Right renal pelvis (tissue), 4 donors: ENCODE data around the gene LBH. TPM values are rescaled to one million over a fixed set of nuclear protein-coding genes. Genes with fewer than 3 reads are reported as not detected.

Source experiments
- DNase-seq, 4 donors: peaks; one replicate each; pipeline ENCODE4 v3.0.0-alpha.2; 2013; ENCODE audit warnings: low read depth in 4 of 4, low spot score in 3 of 4, missing footprints in 1 of 4
- polyA plus RNA-seq, 4 donors: library from polyadenylated mRNA; unstranded; fragments of 120-200 nt; gene quantifications; one replicate each; pipeline ENCODE4 v1.2.1, GENCODE V29; 2013; ENCODE audit not compliant: insufficient read length in 4 of 4

LBH gene
- polyA plus RNA-seq, 4 donors, result 106 to 126 (median 113) TPM

DNA sequence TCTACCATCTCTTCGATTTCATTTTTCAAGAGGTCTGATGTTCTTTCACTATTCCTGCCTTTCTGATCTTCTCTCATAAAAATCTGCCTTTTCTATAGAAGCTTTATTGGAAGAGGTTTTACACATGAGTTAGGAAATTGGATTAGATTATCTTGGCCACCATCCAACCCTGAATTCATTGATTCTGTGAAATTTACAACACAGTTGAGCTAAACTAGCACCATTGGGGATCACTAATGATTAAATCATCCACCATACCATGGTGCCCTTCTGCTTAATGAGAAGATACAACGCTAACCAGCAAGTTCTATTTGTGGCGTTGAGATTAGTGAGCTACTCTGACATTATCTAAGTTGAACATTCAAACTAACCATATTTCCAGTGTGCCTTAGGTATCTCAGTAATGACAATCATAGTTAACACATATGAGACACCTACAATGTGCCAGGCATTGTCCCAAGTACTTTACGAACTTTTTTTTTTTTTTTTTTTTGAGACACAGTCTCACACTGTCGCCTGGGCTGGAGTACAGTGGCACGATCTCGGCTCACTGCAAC is 17.3 kb upstream of the LBH start:
- DNase-seq, result no peak

DNA sequence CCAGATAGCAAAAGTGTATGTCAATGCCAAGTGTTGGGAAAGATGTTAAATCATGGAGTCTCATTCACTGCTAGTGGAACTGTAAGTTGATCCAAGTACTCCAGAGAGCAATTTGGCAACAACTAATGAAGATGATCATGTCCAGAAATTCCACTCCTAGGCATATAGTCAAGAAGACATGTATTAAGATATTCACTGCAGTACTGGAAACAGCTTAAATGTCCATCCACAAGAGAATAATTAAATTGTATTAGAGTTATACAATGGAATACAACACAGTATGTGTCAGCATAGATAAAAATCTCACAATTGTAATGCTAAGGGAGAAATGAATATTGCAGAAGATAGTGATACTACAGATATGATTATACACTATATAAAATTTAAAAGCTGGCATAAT is 15.2 kb upstream of the LBH start:
- DNase-seq, result no peak

DNA sequence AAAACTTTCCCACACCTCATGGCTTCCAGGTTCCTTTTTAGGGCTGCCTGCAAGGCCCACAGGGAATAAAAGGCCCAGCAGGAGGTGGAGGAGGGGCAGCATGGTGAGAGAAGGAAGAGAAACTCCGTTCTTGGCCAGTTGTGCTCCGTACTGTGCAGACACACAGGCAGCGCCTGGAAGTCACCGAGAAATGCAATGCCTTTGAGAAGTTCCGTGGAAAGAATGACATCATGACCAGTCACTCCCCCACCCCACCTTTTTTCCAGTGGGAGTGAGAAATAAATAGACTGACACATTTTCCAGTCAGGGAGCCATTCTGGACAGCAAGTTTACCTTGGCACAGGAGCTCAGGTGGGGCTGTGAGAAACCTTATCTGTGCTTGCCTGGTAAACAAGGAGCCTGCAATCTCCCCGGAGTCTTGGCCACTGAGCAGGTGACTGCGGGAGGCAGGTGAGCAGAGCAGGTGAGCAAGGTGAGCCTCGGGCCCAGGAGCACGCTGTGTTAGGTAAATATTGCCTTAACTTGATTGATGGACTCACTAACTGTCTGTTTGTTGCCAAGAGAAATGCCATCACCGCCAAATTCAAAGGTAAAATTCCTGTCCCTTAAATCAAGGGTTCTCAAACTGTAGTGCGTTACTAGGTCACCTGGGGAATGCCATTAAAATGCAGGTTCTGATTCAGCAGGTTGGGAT is 13.5 kb upstream of the LBH start:
- DNase-seq, result peak in 1 of 4 donors; percentile 28

DNA sequence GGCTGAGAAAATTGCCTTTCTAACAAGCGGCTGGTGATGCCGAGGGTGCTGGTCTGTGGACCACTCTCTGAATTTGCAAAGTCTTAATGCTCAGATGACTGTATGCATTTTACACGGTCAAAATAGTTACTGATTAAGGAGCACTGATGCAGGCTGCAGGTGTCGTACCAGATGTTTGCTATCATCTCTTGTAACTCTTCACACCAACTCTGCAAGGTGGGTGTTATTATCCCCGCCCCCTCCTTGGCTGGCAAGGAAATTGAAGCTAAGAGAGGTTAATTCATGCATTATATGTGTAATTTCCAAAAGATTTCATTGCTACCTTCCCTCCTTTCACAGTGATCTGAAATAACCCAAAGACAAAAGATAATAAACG is 13.0 kb upstream of the LBH start:
- DNase-seq, result no peak

DNA sequence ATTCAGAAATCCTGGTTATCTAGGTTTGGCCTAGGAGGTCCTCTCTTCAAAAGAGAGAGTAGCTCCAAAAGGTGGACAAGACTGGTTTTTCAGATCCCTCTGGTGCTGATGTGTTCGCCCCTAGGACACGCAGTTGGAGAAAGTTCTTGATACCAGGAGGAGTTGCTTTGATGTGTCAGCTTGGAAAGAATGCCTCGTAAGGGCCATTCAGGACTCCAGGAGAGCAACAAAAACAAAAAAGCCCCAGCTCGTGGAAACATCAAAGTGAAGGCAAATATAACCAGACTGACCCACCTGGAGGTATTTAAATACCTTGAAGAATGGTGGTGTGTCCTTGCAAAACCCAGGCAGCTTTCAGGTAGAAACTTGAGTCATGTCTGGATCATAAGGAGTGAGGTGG is 12.5 kb upstream of the LBH start:
- DNase-seq, result no peak

DNA sequence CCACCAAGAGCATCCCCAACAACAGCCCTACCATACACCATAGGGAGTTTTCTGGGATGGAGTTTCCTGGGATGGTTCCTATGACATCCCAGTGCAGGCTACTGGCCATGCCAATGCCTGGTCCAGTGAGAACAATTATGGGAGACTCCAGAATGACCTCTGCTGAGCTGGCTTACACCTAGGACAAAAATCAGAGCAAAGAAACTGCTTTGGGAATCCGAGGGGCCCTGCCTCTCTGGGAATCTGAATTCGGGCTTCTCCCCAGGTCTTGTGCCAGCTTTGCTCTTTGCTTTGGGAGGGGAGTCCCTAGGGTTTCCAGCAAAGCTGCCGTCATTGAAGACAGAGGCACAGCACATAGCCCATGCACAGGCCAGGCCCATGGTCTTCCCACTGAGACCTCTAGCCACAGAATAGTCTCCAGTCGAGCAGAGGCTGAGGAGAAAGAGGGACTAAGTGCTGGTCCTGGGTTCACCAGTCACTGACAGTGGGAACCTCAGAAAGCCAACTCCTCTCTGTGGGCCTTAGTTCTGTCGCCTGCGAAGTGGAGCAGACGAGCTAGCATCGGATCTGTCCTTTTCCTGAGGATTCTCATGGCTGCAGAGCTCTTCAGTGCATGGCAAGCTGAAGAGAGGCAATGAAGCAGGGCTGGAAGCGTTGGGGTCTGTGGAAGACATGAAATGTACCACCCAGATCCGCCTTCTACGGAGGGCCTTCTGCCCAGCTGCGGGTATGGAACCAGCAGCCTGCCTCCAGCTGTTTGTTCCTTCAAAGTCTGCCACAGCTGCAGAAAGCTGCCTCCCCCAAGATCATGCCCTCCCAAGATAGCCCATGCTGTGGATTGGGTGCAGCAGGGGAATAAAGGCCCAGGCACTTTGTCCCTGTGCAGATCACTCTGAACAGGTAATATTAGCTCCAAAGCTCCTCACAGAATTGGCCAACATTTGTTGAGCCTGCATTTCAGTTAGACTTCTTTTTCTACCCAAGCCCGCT is 11.2 kb upstream of the LBH start:
- DNase-seq, result no peak

DNA sequence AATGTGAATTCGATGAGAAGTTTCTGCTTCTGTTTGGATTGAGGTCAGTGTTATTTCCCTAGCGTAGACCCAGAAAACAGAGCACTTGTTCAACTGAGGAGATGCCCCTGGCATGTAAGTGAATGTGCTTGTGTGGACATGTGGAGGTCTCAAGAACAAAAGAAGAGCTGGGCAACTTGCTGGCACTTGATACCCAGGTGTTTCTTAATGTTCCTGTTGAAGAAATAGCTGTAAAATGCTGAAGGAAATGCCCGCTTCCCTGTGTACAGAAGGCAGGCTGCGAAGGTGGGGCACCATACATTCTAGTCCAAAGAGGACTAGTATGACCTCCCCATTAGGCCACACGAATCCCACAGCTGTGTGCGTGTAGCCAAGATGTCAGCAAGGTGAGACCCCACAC is 9.8 kb upstream of the LBH start:
- no peak for DNase-seq

DNA sequence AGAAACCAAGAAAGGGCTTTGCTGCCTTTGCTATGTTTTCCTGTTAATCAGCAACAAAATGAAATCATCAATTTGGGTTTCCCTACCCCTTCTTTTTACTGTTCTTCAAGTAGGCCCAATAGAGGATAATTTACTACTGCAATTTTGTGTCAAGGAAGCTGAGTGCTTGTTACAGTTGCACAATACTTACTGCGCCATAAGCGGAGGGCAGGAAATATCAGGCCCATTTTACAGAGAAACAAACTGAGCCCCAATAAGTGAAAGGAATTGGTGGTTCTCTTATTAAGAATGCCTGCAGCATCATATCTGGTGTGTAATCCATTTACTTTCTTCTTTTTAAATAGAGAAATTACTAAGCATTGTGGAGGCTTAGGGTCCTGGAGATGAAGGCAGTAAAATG is 9.3 kb upstream of the LBH start:
- DNase-seq, result no peak

DNA sequence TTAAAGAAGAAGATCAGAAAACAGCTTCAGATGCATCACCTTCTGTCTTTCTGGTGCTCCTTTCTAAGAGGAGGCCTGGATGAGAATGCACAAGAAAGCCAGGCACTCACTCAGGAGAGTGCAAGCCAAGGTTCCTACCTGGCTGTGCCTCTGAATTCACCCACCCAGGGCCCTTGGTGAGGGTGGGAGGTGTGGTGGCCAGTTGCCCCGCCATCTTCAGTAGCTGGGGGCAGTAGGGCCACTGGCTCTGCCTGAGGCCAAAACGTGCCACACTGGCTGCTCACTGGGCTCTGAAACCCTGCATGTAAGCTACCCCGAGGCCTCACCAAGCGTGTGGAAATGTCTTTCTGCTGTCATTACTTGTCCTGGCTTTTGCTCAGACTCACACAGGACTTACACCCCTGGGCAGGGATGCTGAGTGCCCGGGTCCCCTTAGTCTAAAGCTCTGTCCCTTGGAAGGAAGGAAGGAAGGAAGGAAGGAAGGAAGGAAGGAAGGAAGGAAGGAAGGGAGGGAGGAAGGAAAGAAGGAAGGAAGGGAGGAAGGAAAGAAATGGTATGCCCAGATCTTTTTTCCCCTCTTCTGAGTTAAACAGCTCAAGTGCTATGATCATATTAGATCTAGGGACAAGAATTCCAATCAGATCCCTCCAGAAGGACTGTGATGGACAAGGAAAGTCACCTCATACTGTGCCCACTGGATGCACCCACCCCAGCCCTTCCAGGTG is 8.5 kb upstream of the LBH start:
- no peak for DNase-seq

DNA sequence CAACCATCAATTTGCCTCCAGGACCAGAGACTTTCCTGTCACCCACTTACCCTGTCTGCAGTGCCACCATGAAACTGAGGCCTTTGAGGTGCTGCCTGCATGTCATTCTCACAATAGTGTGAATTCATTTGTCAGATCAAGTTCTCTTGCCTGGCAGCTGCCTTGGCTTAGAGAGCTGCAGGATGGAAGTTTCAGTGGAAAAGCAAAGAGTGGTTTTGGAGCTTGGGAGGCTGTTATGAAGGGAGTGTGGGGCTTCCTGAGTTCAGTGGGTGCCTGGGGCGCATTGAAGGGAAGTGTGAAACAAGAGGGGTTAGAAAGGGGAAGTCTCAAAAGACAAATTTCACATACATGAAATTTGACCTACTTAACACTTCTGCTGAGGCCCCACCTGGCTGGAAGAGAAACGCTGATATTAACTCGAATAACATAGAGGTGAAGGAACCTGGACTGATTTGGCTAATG is 7.9 kb upstream of the LBH start:
- DNase-seq, result no peak

DNA sequence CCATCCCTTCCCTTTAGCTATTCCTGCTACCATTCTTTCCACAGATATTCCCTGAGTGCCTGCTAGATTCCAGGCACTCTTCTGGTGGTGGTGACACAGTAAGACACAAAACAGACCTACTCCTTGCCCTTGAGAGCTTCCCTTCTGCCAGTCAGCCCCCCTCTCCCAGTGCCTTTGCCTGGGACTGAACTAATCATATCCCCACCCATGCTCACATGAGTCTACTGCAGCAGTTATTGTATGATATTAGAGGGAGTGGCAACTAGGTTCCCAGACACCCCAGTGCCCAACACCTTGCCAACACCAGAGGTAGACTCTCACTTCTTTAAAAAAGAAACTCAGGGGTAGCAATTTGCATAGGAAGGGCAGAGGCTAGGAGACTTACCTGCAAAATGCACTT is 7.2 kb upstream of the LBH start:
- no peak for DNase-seq

DNA sequence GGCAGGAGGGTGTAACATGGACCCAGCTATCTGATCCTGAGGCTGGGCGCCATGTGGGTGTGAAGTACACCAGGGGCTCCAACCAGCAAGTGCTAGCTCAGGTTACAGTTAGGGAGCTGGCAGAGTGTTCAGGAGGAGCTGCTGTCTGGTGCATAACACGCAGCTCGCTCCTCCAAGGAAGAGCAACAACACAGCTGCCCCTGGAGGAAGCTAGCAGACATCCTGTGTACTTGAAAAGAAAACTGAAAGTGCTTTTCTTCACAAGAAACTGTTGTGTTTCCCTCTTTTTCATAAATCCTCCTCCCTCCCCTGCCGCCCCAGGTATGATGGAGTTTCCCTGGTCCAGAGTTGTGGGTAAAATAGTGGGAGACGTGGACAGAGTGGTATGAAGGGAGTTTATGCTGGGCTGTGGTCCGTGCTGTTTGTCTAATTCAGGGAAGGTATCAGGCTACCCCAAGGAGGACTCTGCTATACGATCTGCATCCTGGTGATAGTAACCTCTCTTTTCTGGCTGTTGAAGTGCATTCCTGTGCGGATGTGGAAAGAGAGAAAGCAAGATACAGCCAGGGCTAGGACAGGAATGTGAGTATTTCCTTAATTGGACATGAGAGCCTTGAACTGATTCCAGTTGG is 6.1 kb upstream of the LBH start:
- peak in 2 of 4 donors; percentile 56 to 61 for DNase-seq

DNA sequence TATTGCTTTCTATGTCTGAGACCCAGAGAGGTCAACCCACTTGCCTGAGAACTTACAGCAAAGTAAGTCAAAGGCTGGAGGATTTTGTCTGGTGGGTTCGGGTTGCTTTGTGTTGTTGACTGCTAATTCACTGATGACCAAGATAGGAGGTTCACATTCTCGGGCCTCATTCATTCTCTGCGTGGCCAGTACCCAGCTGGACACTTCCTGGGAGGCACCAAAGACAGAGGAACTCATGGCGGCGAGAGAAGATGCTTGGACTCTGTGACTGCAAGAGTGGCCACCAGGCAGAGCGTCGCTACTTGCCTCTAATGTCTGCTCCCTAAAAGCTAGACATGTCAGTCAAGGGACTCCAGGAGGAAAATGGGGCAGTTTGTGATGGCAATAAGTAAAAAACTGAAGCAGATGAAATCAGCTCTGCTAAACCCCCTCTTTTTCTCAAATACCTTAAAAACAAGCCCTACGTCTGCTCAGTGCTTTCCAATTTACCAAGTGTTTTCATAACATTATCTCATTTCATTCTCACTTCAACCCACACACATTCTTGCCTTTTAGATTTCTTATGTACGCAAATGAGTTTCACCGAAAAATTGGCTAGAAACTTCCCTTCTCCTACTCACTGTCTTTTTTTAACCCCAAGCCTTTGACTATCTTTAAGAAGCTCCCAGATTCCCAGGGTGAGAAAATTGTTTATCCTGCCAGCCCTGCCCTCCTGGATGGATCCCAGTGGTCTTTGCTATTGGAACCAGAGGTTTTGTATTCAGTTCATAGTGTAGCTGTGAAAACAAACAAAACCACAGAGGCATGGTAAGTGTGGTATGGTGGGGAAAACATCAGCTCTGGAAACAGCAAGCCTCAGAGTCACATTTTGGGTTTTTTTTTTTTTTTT is 4.9 kb upstream of the LBH start:
- no peak for DNase-seq

DNA sequence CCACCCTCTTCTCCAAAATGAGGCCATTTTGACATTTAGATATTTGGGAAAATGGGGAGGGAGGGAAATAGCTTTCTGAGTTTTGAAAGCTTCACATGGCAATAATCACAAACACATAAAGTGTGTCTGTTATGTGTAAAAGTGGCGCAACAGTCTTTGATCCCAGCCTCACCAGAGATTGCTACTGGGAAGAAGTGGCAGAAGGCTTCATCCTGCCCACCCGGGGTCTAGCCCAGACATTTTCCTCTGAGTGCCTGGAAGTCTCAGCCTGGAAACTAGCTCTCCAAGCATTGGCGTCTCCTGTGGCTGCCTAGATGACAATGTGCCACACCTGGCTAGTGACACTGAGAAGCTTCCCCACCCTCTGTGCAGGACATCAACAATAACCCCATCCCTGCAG is 1.7 kb upstream of the LBH start:
- no peak for DNase-seq

DNA sequence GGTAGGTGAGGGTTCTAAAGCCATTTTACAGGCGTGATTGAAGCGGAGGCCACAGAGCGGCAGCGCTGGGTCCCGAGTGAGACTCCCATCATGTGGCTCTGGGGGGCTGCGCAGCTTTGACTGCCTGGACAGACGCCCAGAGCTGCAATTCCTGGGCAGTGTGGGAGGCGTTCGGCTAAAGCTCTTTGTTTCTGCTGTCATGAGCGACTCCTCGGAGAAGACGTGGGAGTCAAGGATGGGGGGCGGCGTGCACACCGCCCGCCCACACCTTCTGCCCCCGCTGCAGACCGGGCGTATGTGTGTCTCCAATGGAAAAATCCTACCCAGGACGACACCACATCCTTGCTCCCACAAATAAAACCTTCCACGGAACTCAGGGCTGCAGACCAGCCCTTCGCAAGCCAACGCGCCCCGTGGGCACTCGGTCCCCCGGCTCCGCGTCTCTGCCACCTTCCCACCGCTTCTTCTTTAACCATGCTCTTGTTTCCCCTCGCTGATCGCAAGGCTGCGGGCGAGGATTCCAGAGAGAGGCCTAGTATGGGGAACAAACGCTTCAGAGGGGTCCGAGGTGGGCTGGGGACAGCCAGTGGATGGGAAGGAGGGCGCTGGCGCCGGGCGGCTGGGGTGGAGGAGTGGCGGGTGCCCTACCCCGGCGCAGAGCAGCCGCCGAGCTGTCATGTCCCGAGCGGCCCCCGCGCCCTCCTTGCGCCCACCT is 680 bp upstream of the LBH start:
- DNase-seq, result peak; percentile 63 to 83 (median 74)

DNA sequence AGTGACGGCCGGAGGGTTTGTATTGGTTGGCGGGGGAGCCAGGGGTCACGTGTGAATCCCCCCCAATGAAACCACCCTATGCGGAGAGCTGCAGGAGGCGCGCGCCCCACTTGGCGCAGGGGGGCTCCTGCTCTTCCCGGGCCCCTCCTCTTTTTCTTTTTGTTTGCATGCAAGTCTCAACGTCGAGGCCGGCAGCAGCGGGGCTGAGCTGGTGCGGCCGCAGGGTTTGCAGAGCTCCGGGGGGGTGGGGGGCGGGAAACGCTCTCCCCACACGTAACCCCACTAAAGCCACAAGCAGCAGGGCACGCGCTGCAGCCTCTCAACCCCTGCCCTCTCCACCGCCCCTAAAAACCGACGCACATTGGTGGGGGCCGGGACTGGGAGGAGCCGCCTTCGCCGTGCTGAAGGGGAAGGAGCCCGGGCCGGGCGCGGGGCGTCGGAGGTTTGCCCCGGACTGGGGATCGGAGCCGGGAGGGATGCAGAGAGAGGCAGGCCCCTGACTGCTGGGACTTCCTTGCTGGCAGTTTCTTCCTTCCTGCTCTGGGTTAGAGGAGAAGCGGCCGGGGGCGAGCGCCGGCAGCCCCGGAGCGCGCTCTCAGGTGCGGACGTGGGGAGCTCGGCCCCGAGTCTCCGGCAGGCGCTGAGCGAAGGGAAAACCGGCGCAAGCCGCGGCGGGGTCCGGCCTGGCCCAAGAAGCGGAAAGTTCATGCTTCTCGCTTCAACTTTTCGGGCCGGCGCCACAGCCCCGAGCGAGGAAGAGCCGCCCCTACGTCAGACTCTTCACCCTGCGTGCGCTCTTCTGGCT is 864 bp downstream of the LBH start:
- peak in 3 of 4 donors; percentile 40 to 61 (median 60) for DNase-seq

DNA sequence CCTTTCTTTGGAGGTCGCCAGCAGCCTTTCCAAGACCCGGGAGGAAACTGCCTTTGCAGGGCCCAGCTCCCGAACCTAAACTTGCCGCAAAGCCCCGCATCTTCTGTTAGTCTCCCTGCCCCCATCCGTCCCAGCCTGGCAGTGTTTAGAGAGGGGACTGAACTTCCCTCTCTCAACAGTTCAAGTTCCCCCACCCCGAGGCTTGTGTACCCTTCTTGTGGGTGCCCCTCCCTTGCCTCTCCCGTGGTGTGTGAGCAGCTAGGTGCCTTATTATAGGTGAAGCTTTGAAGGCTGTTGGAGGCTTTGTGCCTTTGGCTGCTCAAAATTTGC is 1.4 kb downstream of the LBH start:
- DNase-seq, result no peak
